Adrenal gland (tissue), 12 donors: Measurements from ENCODE around the gene NDUFA11. TPM values are rescaled to one million over a fixed set of nuclear protein-coding genes. Genes with fewer than 3 reads are reported as not detected.
"Not testable (repeated sequence)": the region's sequence is repeated elsewhere in the genome, so short reads cannot be mapped to it uniquely, and the experiment has no call there.

Source experiments
- DNase-seq, 7 donors: peaks; one replicate each; pipeline ENCODE4 v3.0.0-alpha.2; 2019 to 2020
- H3K27ac ChIP-seq, 5 donors: fragments of 200-600 bp; sonication (generic) in 4 of 5; 1 replicate in 3 of 5; 2 replicates in 2 of 5; pipeline versions ENCODE4 v1.5.1 to v1.8.0; 2016 to 2020; ENCODE audit warnings: mild to moderate bottlenecking in 1 of 5
- H3K27me3 ChIP-seq: fragments of 200-600 bp; 2 replicates; pipeline ENCODE4 v1.8.0; 2021
- H3K36me3 ChIP-seq, 2 donors: fragments of 200-600 bp; replicated peaks in 1 of 2; 1 replicate in 1 of 2; 2 replicates in 1 of 2; pipeline versions ENCODE4 v1.5.1 to v1.8.0; 2018 to 2022
- H3K4me1 ChIP-seq, 2 donors: fragments of 200-600 bp; replicated peaks in 1 of 2; 1 replicate in 1 of 2; 2 replicates in 1 of 2; pipeline versions ENCODE4 v1.5.1 to v1.8.0; 2018 to 2021
- H3K4me3 ChIP-seq, 4 donors: fragments of 200-600 bp; sonication (generic) in 3 of 4; one replicate each; pipeline ENCODE4 v1.5.1; 2016 to 2018
- H3K9me3 ChIP-seq, 3 donors: fragments of 200-600 bp; sonication (generic) in 1 of 3; replicated peaks in 1 of 3; 1 replicate in 2 of 3; 2 replicates in 1 of 3; pipeline versions ENCODE4 v1.5.1 to v1.8.0; 2016 to 2021
- POLR2A ChIP-seq, 2 donors: fragments of 450-650 bp; IDR thresholded peaks; one replicate each; pipeline ENCODE4 v1.6.1; 2017; ENCODE audit warnings: antibody characterized with exemption in 2 of 2, mild to moderate bottlenecking in 2 of 2, moderate library complexity in 1 of 2
- WGBS, 4 donors: extraction: QIAGEN DNeasy Blood & Tissue Kit in 2 of 4; methylation state at CpG; one replicate each; pipeline versions ENCODE4 v1.1.5 to v1.1.7; 2013 to 2017; 5-methylcytosine and 5-hydroxymethylcytosine counted together
- intact Hi-C, 2 donors: fragments of 100-400 bp; cut with DNase I; formaldehyde crosslinking; loops; one replicate each; pipeline versions ENCODE4 v1.14.1 to v1.15.0; 2022 to 2023
- polyA plus RNA-seq, 3 donors: library from polyadenylated mRNA; stranded (reverse); fragments of 200-250 nt in 2 of 3; fragments of 350-450 nt in 1 of 3; fragmentation: Illumina TruSeq in 1 of 3; extraction: RNeasy Lipid Tissue Mini Kit (QIAGEN cat#74804) in 1 of 3; gene quantifications; one replicate each; pipeline ENCODE4 v1.2.3, GENCODE V29; 2013 to 2014
- total RNA-seq, 9 donors: library from RNA; depleted of rRNA in 4 of 9; stranded (reverse); fragments of >200 nt in 4 of 9; fragments of 120-200 nt in 1 of 9; fragmentation: NEBNext Ultra II Directional in 1 of 9; extraction: Animal tissue kit (Norgen Biotek cat#: 25700) in 1 of 9; gene quantifications; one replicate each; pipeline versions ENCODE4 v1.1.0 to v1.2.4, GENCODE V29; 2013 to 2023
- TF ChIP-seq, protein P1 (sequence below), 6 experiments: fragments of 450-650 bp in 4 of 6; fragments of 200-600 bp in 2 of 6; sonication (generic) in 1 of 6; IDR thresholded peaks; 1 replicate in 5 of 6; 2 replicates in 1 of 6; pipeline versions ENCODE4 v1.5.1 to v1.8.0; 2016 to 2021; ENCODE audit warnings: antibody characterized with exemption in 6 of 6, mild to moderate bottlenecking in 2 of 6, moderate library complexity in 1 of 6
- donor health status: healthy with polysubstance abuse.
- donor health status: Bipolar disorder and iron deficiency.
- donor health status: DM: yes; HTN: yes; CAD: no.
- donor health status: DM: no; HTN: no; CAD: no.
- donor health status: DM: no; HTN: no; CAD: no.
- donor health status: DM: yes; HTN: yes; CAD: no.

NDUFA11 gene
- total and polyA plus RNA-seq, 12 donors = 288 to 856 (median 426) TPM

DNA sequence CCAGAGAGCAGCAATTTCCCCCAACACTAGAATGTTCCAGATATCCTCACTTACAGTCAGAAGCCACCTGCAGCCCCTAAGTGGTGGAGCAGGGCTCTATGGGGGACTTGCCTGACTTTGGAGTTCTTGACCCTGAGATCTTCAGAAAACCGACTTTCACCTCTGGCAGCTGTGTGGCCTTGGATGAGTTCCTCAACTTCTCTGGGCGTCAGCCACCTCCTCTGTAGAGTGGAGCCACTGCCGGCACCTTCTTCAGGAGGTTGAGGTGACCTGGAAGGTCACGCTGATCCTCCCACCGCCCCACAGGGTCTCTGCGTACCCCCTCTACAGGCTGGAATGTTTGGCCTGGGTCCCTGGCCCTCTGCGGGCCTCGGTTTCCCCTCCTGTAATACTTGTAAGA is 26.2 kb downstream of the NDUFA11 start:
- intact Hi-C loops = no loop called here
- Histone ChIP-seq H3K36me3 (no peaks in the 10 kb centered on the region), H3K27me3 (no peaks in the 10 kb centered on the region), H3K9me3 (no peaks in the 10 kb centered on the region), H3K4me3 (no peak overlapping the region), H3K27ac (no peak overlapping the region), H3K4me1 (peaks cover 5 to 11% of the 10 kb centered on the region in 2 donors)
- no peak for DNase-seq
- TF ChIP-seq, protein P1, sequence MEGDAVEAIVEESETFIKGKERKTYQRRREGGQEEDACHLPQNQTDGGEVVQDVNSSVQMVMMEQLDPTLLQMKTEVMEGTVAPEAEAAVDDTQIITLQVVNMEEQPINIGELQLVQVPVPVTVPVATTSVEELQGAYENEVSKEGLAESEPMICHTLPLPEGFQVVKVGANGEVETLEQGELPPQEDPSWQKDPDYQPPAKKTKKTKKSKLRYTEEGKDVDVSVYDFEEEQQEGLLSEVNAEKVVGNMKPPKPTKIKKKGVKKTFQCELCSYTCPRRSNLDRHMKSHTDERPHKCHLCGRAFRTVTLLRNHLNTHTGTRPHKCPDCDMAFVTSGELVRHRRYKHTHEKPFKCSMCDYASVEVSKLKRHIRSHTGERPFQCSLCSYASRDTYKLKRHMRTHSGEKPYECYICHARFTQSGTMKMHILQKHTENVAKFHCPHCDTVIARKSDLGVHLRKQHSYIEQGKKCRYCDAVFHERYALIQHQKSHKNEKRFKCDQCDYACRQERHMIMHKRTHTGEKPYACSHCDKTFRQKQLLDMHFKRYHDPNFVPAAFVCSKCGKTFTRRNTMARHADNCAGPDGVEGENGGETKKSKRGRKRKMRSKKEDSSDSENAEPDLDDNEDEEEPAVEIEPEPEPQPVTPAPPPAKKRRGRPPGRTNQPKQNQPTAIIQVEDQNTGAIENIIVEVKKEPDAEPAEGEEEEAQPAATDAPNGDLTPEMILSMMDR (IDR thresholded peaks at IDR 0.05) = no peak
- no peak for TF ChIP-seq POLR2A (IDR thresholded peaks at IDR 0.05)
- WGBS, 4 donors = 72 to 79% (median 75%) methylated on average over 6 to 8 of the region's 8 CpGs; no CpG with 5 or more reads in 1 of the 4 donors

DNA sequence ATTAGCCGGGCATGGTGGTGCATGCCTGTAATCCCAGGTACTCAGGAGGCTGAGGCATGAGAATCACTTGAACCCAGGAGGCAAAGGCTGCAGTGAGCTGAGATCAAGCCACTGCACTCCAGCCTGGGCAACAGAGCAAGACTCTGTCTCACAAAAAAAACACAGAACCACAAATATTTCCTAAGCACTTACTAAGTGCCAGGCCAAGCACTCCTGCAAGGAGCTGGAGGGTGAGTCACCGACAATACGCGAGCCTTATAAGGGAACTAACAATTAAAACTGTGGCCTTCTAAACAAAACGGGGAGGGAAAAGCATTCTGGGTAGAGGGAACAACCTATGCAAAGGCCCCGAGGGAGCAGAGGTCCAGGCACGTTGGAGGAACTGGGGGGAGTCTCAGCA is 29.1 kb downstream of the NDUFA11 start:
- intact Hi-C loops, H3K9me3 ChIP-seq, H3K36me3 ChIP-seq, DNase-seq, H3K4me1 ChIP-seq, H3K27me3 ChIP-seq, H3K27ac ChIP-seq, H3K4me3 ChIP-seq: not testable (repeated sequence)
- WGBS, 4 donors = 67 to 84% (median 75%) methylated on average over 6 to 7 of the region's 7 CpGs

DNA sequence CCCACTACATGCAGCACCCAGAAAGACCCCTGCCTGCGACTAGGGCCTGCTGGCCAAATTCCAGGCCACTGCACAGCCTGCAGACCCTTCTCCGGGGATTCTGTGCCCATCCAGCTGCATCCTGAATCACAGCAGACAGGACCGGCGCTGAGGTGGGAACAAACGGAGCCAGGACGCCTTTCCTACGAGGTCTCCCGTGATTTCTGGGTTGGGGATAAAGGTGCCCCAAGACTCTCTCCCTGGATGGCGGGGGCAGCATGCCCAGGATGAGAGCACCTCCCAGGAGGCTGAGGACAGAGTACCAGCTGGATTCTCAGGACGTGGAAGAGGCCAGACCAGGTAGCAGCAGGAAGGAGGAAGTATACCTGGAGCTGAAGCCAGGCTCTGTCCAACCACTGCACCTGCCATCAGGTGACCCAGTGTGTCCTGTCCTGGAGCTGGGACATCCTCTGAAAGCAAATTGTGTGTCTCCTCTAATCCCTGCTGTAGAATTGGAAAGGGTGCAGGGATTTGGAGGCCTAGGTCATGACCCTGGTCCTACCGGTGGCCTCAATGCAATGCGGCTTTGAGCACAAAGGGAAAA is 29.9 kb downstream of the NDUFA11 start:
- intact Hi-C loops = no loop called here
- Histone ChIP-seq H3K4me1 (no peaks in the 10 kb centered on the region), H3K27ac (no peak overlapping the region), H3K27me3 (no peaks in the 10 kb centered on the region), H3K9me3 (no peaks in the 10 kb centered on the region), H3K4me3 (no peak overlapping the region), H3K36me3 (no peaks in the 10 kb centered on the region)
- no peak for DNase-seq
- no peak for TF ChIP-seq POLR2A (IDR thresholded peaks at IDR 0.05)
- TF ChIP-seq, protein P1 (IDR thresholded peaks at IDR 0.05) = no peak
- WGBS, 4 donors = 93 to 95% (median 94%) methylated on average over 10 to 12 of the region's 12 CpGs

DNA sequence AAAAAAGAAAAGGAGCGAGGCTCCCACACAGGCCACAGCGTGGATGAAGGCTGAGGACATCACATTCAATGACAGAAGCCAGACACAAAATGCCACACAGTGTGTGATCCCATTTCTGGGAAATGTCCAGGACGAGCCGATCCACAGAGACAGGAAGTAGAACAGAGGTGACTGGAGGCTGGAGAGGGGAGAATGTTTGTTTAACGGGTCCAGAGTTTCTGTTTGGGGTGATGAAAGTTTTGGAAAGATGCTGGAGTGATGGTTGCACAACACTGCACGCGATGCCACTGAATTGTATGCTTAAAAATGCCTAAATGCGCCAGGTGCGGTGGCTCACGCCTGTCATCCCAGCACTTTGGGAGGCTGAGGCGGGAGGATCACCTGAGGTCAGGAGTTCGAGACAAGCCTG is 32.6 kb downstream of the NDUFA11 start:
- no peak overlapping the region for H3K4me3 ChIP-seq
- no peaks in the 10 kb centered on the region for H3K27me3 ChIP-seq
- no peaks in the 10 kb centered on the region for H3K9me3 ChIP-seq
- no peak for DNase-seq
- no peaks in the 10 kb centered on the region for H3K36me3 ChIP-seq
- H3K27ac ChIP-seq = no peak overlapping the region
- TF ChIP-seq, protein P1 (IDR thresholded peaks at IDR 0.05) = no peak
- no peak for TF ChIP-seq POLR2A (IDR thresholded peaks at IDR 0.05)
- WGBS, 4 donors = 80 to 87% (median 81%) methylated on average over 12 of the region's 12 CpGs
- intact Hi-C loops = no loop called here
- H3K4me1 ChIP-seq = no peaks in the 10 kb centered on the region
